Ovary (tissue), 1 donor: ENCODE measurements around the gene PCSK5.

Experiments
- EP300 ChIP-seq: sonication (generic); formaldehyde crosslinking; IDR thresholded peaks from one replicate; pipeline ENCODE4 v1.6.1; 2017; ENCODE audit warnings: antibody characterized with exemption
- POLR2A ChIP-seq: fragments of 450-650 bp; IDR thresholded peaks from one replicate; pipeline ENCODE4 v1.6.1; 2017; ENCODE audit warnings: antibody characterized with exemption, mild to moderate bottlenecking, moderate library complexity

DNA sequence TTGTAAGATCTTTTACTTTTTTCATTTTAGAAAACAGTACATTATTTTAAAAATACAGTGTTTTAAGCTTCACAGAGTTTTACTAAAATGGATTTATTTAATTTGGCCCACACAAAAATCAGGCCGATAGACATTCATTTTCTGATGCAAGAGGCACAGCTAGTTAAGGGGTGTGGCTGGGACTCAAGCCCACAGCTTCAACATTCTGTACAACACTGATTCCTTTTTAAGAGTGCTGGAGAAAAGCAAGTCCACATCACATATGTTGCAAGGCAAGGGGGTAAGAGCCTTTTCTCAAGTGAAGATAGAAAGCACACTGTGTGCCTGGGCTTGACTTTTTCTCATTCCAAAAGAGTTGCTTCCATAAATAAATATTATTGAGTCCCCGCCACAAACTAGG, 307.9 kb downstream of the PCSK5 start:
- TF ChIP-seq POLR2A = no peak
- TF ChIP-seq EP300 = no peak
